Kidney epithelial cell (primary cell): Measurements from ENCODE around the gene MIOX. TPM values are rescaled to one million over a fixed set of nuclear protein-coding genes. Genes with fewer than 3 reads are reported as not detected.

Source experiments
- DNase-seq: peaks from one replicate; pipeline ENCODE4 v3.0.0-alpha.2; 2010; ENCODE audit warnings: low read depth
- H3K27me3 ChIP-seq: 2 replicates; pipeline ENCODE4 v1.6.0; 2011; ENCODE audit warnings: low read length; ENCODE audit not compliant: control insufficient read depth, insufficient read depth
- H3K36me3 ChIP-seq: 2 replicates; pipeline ENCODE4 v1.5.1; 2011; ENCODE audit warnings: low read length; ENCODE audit not compliant: control insufficient read depth, insufficient read depth
- H3K4me3 ChIP-seq: 2 replicates; pipeline ENCODE4 v1.5.1; 2011; ENCODE audit warnings: low read depth, mild to moderate bottlenecking, control low read depth, low read length
- CTCF ChIP-seq: IDR thresholded peaks from 2 replicates; pipeline ENCODE4 v1.5.1; 2011; ENCODE audit warnings: mild to moderate bottlenecking, moderate library complexity, low read length, control low read depth, inconsistent platforms; ENCODE audit not compliant: insufficient read depth, poor library complexity, severe bottlenecking
- total RNA-seq: library from RNA; depleted of rRNA; stranded (reverse); fragments of >200 nt; gene quantifications from 2 replicates; pipeline ENCODE4 v1.2.3, GENCODE V29; 2015

Gene MIOX
- total RNA-seq, 1 donor from 2014 or later: 1.8 TPM

DNA sequence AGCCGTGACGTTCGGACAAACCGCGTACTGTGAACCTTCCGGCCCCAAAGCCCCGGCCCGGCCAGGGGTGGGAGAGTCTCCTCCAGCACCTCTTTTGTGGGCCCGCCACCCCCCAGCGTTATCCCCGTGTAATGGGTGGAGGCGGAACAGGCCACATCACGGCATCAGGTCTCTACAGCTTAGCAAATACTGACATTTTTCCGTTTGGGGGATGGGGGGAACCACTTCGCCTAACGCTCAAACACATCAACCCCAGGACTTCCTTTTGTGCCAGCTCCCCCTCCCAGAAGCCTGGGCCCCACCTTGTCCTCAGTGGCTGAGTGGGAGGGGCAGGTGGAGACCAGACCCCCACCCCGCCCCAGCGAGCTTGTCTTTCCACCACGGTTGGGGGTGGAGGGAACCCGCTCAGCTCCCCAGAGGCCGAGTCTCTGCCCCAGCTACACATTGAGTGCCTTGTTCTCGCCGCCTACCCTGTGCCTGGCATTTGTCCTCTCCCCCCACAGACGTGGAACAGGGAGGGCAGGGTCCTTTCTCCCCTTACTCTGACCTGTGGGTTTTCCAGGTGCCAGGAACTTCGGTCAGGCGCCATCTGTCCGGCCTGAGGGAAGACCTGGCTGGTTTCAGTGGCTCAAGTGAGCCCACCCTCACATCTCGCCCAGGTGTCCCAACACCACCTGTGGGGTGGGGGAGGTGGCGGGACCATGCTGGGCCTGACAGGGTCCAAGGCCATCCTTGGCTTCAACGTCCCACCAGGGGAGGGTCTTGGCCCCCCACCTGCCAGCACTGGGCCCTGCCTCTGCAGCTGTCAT is 41.4 kb upstream of the MIOX start:
- no peak for DNase-seq
- H3K4me3 ChIP-seq: no peak overlapping the region
- H3K27me3 ChIP-seq: no peaks in the 10 kb centered on the region
- no peak for TF ChIP-seq CTCF
- peaks cover 5% of the 10 kb centered on the region for H3K36me3 ChIP-seq

DNA sequence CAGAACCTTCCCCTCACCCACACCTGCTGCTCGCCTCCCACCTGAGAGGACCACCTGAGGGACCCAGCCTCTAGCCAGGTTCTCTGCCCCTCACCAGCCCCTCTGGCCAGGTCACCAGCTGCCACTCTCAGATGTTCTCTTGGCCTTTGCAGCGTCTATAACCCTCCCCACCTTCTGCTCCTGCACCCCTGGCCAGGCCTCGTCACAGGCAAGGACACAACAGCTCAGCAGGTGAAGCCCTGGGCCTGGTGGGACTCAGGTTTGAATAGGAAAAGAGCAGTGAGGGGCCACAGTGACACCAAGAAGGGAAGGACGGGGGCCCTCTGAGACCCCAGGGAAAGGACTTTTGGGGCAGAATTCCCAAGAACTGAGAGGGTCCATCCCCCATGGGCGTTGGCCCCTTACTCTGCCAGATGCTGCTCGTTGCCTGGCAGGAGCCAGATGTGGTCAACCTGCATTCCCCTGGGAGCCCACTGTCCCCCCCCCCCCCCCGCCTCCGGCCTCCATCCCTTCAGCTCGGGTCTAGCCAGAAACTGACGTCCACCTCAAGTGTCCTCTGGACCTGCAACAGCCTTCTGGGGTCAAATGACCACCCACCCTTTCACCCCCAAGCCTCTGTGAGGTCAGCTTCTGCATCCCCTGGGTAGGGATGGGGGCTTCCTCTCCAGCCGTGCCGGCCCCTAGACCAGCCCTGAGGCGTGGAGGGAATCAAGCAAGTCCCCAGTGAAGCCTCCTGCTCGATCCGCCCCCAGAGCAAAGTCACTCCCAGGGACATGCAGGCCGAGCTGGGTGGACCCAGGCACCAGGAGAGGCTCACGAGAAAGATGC is 40.6 kb upstream of the MIOX start:
- TF ChIP-seq CTCF: no peak
- peaks cover 4% of the 10 kb centered on the region for H3K36me3 ChIP-seq

DNA sequence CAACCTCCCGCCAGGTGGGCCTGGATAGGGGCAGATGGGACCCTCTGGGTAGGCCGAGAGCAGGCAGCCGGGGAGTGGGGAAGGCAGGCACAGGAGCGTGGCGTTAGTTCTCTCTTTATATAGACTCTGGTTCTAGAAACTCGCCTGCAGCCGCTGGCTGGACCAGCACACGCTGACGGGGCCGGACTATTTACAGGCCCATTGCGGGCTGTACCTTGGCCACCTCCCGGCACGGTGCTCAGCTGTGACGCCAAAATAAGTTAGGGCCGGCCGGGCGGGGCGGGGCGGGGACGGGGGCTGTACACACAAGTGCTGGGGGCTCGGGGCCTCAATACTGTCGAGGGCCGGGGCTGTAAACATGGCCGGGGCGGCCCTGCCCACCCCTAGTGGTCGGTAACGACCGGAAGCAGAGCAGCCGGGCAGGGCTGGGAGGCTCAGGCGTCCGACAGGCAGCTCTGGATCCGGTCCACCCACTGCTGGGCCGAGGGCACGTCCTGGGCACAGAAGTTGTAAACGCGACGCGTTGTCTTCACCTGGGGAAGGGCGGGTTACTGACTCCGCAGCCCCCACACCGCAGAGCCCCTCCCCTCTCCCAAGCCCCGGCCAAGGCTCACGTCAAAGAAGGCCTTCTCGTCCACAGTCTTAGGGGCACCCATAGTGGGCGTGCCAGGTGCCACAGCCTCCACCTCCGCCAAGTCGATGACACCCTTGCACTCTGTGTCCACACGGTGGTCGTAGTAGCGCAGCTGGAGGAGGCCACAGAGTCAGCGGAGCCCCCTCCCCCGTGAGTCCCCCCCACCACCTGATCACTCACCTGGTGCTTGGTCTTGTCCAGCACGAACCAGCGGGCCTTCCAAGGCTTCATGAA is 39.7 kb upstream of the MIOX start:
- Histone ChIP-seq H3K36me3 (peaks cover 2% of the 10 kb centered on the region), H3K27me3 (no peaks in the 10 kb centered on the region), H3K4me3 (no peak overlapping the region)
- no peak for DNase-seq
- no peak for TF ChIP-seq CTCF

More for the DNA sequence above, 40.6 kb upstream of the MIOX start:
- no peak for DNase-seq
- no peak overlapping the region for H3K4me3 ChIP-seq
- no peaks in the 10 kb centered on the region for H3K27me3 ChIP-seq

GRCh38 chr22:50447576-50448551 is 38.8 kb upstream of the MIOX start:
- H3K4me3 ChIP-seq: no peak overlapping the region
- peaks cover 2% of the 10 kb centered on the region for H3K36me3 ChIP-seq
- no peak for TF ChIP-seq CTCF
- no peak for DNase-seq
- H3K27me3 ChIP-seq: no peaks in the 10 kb centered on the region

GRCh38 chr22:50452649-50453048 is 34.0 kb upstream of the MIOX start:
- H3K27me3 ChIP-seq: no peaks in the 10 kb centered on the region
- peaks cover 5% of the 10 kb centered on the region for H3K36me3 ChIP-seq
- H3K4me3 ChIP-seq: no peak overlapping the region
- no peak for DNase-seq
- no peak for TF ChIP-seq CTCF
